ENCODE results near the gene FETUB. TPM values are rescaled to one million over a fixed set of nuclear protein-coding genes. Genes with fewer than 3 reads are reported as not detected.
"Not testable (repeated sequence)": the region's sequence is repeated elsewhere in the genome, so short reads cannot be mapped to it uniquely, and the experiment has no call there.

The FETUB gene
- total and polyA plus RNA-seq, 4 donors, result not detected

GRCh38 chr3:186690304-186690703, 50.1 kb downstream of the FETUB start:
- H3K4me3 ChIP-seq (ENCODE audit: low read length in 2 of 2); H3K27me3 ChIP-seq (ENCODE audit: control insufficient read depth in 1 of 2, insufficient read depth in 2 of 2, low read length in 1 of 2); DNase-seq; ATAC-seq (ENCODE audit: low FRiP score); H3K27ac ChIP-seq (ENCODE audit: low read depth in 1 of 2, low read length in 2 of 2); intact Hi-C loops (cut with DNase I); H3K4me1 ChIP-seq (ENCODE audit: control insufficient read depth in 1 of 2, insufficient read depth in 2 of 2, low read length in 2 of 2); H3K9me3 ChIP-seq (ENCODE audit: control insufficient read depth, low read length); H3K36me3 ChIP-seq (ENCODE audit: control insufficient read depth in 1 of 2, insufficient read depth in 2 of 2, low read length in 1 of 2): not testable (repeated sequence)
- 79 to 83% methylated on average over 1 of the region's 1 CpG for WGBS, 2 donors

- Histone ChIP-seq H3K9me3 (ENCODE audit: control insufficient read depth, low read length) (peaks cover 2% of the 10 kb centered on the region), H3K36me3 (ENCODE audit: control insufficient read depth in 1 of 2, insufficient read depth in 2 of 2, low read length in 1 of 2) (no peaks in the 10 kb centered on the region), H3K27ac (ENCODE audit: low read depth in 1 of 2, low read length in 2 of 2) (no peak overlapping the region), H3K27me3 (ENCODE audit: control insufficient read depth in 1 of 2, insufficient read depth in 2 of 2, low read length in 1 of 2) (no peaks in the 10 kb centered on the region), H3K4me1 (ENCODE audit: control insufficient read depth in 1 of 2, insufficient read depth in 2 of 2, low read length in 2 of 2) (no peaks in the 10 kb centered on the region), H3K4me3 (ENCODE audit: low read length in 2 of 2) (no peak overlapping the region)
- WGBS, 2 donors, result 89 to 93% methylated on average over 7 of the region's 7 CpGs
- ATAC-seq (ENCODE audit: low FRiP score), result no peak
- no peak for DNase-seq
- intact Hi-C loops (cut with DNase I), result no loop called here
Observed at GRCh38 chr3:186691676-186692075, 51.5 kb downstream of the FETUB start.

GRCh38 chr3:186693843-186694242, 53.6 kb downstream of the FETUB start:
- Histone ChIP-seq H3K4me3 (ENCODE audit: low read length in 2 of 2) (no peak overlapping the region), H3K36me3 (ENCODE audit: control insufficient read depth in 1 of 2, insufficient read depth in 2 of 2, low read length in 1 of 2) (no peaks in the 10 kb centered on the region), H3K27me3 (ENCODE audit: control insufficient read depth in 1 of 2, insufficient read depth in 2 of 2, low read length in 1 of 2) (no peaks in the 10 kb centered on the region), H3K9me3 (ENCODE audit: control insufficient read depth, low read length) (peaks cover 2% of the 10 kb centered on the region), H3K4me1 (ENCODE audit: control insufficient read depth in 1 of 2, insufficient read depth in 2 of 2, low read length in 2 of 2) (no peaks in the 10 kb centered on the region), H3K27ac (ENCODE audit: low read depth in 1 of 2, low read length in 2 of 2) (no peak overlapping the region)
- ATAC-seq (ENCODE audit: low FRiP score) (no peak), DNase-seq (no peak)
- WGBS, 2 donors, result 85 to 93% methylated on average over 3 of the region's 3 CpGs
- intact Hi-C loops (cut with DNase I), result no loop called here

- no peak for ATAC-seq (ENCODE audit: low FRiP score)
- H3K9me3 ChIP-seq (ENCODE audit: control insufficient read depth, low read length), result peaks cover 2% of the 10 kb centered on the region
- H3K27ac ChIP-seq (ENCODE audit: low read depth in 1 of 2, low read length in 2 of 2), result no peak overlapping the region
- DNase-seq, result no peak
- no peak overlapping the region for H3K4me3 ChIP-seq (ENCODE audit: low read length in 2 of 2)
- no peaks in the 10 kb centered on the region for H3K27me3 ChIP-seq (ENCODE audit: control insufficient read depth in 1 of 2, insufficient read depth in 2 of 2, low read length in 1 of 2)
- WGBS, 2 donors, result 86 to 89% methylated on average over 6 of the region's 6 CpGs
- no peaks in the 10 kb centered on the region for H3K4me1 ChIP-seq (ENCODE audit: control insufficient read depth in 1 of 2, insufficient read depth in 2 of 2, low read length in 2 of 2)
- intact Hi-C loops (cut with DNase I), result no loop called here
- H3K36me3 ChIP-seq (ENCODE audit: control insufficient read depth in 1 of 2, insufficient read depth in 2 of 2, low read length in 1 of 2), result no peaks in the 10 kb centered on the region
Observed at GRCh38 chr3:186694288-186695032, 54.3 kb downstream of the FETUB start.

- H3K27ac ChIP-seq (ENCODE audit: low read depth in 1 of 2, low read length in 2 of 2), result no peak overlapping the region
- intact Hi-C loops (cut with DNase I), result no loop called here
Observed at GRCh38 chr3:186696522-186696921, 56.3 kb downstream of the FETUB start.

GRCh38 chr3:186697510-186697909, 57.3 kb downstream of the FETUB start:
- WGBS, 2 donors, result 85 to 88% methylated on average over 4 of the region's 4 CpGs
- Histone ChIP-seq H3K36me3 (ENCODE audit: control insufficient read depth in 1 of 2, insufficient read depth in 2 of 2, low read length in 1 of 2) (no peaks in the 10 kb centered on the region), H3K4me1 (ENCODE audit: control insufficient read depth in 1 of 2, insufficient read depth in 2 of 2, low read length in 2 of 2) (no peaks in the 10 kb centered on the region), H3K4me3 (ENCODE audit: low read length in 2 of 2) (no peak overlapping the region), H3K27ac (ENCODE audit: low read depth in 1 of 2, low read length in 2 of 2) (no peak overlapping the region), H3K9me3 (ENCODE audit: control insufficient read depth, low read length) (no peaks in the 10 kb centered on the region), H3K27me3 (ENCODE audit: control insufficient read depth in 1 of 2, insufficient read depth in 2 of 2, low read length in 1 of 2) (no peaks in the 10 kb centered on the region)
- intact Hi-C loops (cut with DNase I), result no loop called here
- DNase-seq, result no peak
- no peak for ATAC-seq (ENCODE audit: low FRiP score)

More at GRCh38 chr3:186696522-186696921, 56.3 kb downstream of the FETUB start:
- no peak overlapping the region for H3K4me3 ChIP-seq (ENCODE audit: low read length in 2 of 2)
- no peaks in the 10 kb centered on the region for H3K4me1 ChIP-seq (ENCODE audit: control insufficient read depth in 1 of 2, insufficient read depth in 2 of 2, low read length in 2 of 2)
- no peak for DNase-seq
- H3K27me3 ChIP-seq (ENCODE audit: control insufficient read depth in 1 of 2, insufficient read depth in 2 of 2, low read length in 1 of 2), result no peaks in the 10 kb centered on the region
- WGBS, 2 donors, result 95 to 97% methylated on average over 2 of the region's 2 CpGs
- peaks cover 2% of the 10 kb centered on the region for H3K9me3 ChIP-seq (ENCODE audit: control insufficient read depth, low read length)
- H3K36me3 ChIP-seq (ENCODE audit: control insufficient read depth in 1 of 2, insufficient read depth in 2 of 2, low read length in 1 of 2), result no peaks in the 10 kb centered on the region
- no peak for ATAC-seq (ENCODE audit: low FRiP score)

GRCh38 chr3:186700267-186700666, 60.1 kb downstream of the FETUB start:
- ATAC-seq (ENCODE audit: low FRiP score) (no peak), DNase-seq (no peak)
- Histone ChIP-seq H3K36me3 (ENCODE audit: control insufficient read depth in 1 of 2, insufficient read depth in 2 of 2, low read length in 1 of 2) (no peaks in the 10 kb centered on the region), H3K27me3 (ENCODE audit: control insufficient read depth in 1 of 2, insufficient read depth in 2 of 2, low read length in 1 of 2) (no peaks in the 10 kb centered on the region), H3K4me1 (ENCODE audit: control insufficient read depth in 1 of 2, insufficient read depth in 2 of 2, low read length in 2 of 2) (no peaks in the 10 kb centered on the region), H3K4me3 (ENCODE audit: low read length in 2 of 2) (no peak overlapping the region), H3K27ac (ENCODE audit: low read depth in 1 of 2, low read length in 2 of 2) (no peak overlapping the region), H3K9me3 (ENCODE audit: control insufficient read depth, low read length) (no peaks in the 10 kb centered on the region)
- WGBS, 2 donors, result 52 to 57% methylated on average over 3 of the region's 3 CpGs
- intact Hi-C loops (cut with DNase I), result no loop called here

- H3K4me1 ChIP-seq (ENCODE audit: control insufficient read depth in 1 of 2, insufficient read depth in 2 of 2, low read length in 2 of 2); H3K27me3 ChIP-seq (ENCODE audit: control insufficient read depth in 1 of 2, insufficient read depth in 2 of 2, low read length in 1 of 2); H3K27ac ChIP-seq (ENCODE audit: low read depth in 1 of 2, low read length in 2 of 2); H3K9me3 ChIP-seq (ENCODE audit: control insufficient read depth, low read length); DNase-seq; intact Hi-C loops (cut with DNase I); H3K4me3 ChIP-seq (ENCODE audit: low read length in 2 of 2); ATAC-seq (ENCODE audit: low FRiP score); H3K36me3 ChIP-seq (ENCODE audit: control insufficient read depth in 1 of 2, insufficient read depth in 2 of 2, low read length in 1 of 2): not testable (repeated sequence)
Observed at GRCh38 chr3:186702451-186702850, 62.3 kb downstream of the FETUB start.
